ENCODE results near the gene KCNG2. TPM values are rescaled to one million over a fixed set of nuclear protein-coding genes. Genes with fewer than 3 reads are reported as not detected.

Gene KCNG2
- total and polyA plus RNA-seq, 2 of the 4 experiments (the other 2 are of a cell fraction), result not detected

DNA sequence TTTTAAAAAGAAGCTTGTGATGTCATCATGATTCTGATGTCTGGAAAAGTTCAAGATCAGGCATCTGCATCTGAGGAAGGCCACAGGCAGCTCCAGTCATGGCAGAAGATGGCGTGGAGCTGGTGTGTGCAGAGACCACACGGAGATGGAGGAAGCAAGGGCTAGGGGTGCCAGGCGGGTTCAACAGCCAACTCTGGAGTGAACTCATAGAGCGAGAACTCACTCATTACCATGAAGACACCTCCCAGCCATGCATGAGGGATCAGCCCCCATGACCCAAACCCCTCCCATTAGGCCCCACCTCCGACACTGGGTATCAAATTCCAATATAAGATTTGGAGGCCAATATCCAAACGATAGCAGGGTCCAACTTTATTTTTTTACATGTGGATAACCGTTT, 61.6 kb downstream of the KCNG2 start:
- Histone ChIP-seq H2AFZ (replicated peaks; ENCODE audit: low read length, poor library complexity) (no peak overlapping the region), H2BK15ac (ENCODE audit: low read depth, low read length) (no peak overlapping the region), H3K79me1 (ENCODE audit: low read depth in 1 of 2, low read length in 2 of 2) (no peaks in the 10 kb centered on the region), H4K91ac (ENCODE audit: insufficient read depth, low read depth, low read length) (no peak overlapping the region), H3K4me2 (ENCODE audit: low read depth, low read length) (no peak overlapping the region), H3K23ac (ENCODE audit: low read depth, low read length) (no peak overlapping the region), H2BK5ac (ENCODE audit: low read depth, low read length, poor library complexity, severe bottlenecking) (no peak overlapping the region), H3K4ac (ENCODE audit: low read depth, low read length) (no peak overlapping the region), H2AK5ac (ENCODE audit: low read depth, low read length) (no peak overlapping the region), H3K36me3 (ENCODE audit: control insufficient read depth, insufficient read depth, low read length) (no peaks in the 10 kb centered on the region), H3K4me3 (ENCODE audit: insufficient read depth, low read depth, low read length) (no peak overlapping the region), H3K27ac (ENCODE audit: insufficient read depth, low read length) (no peak overlapping the region), H3K9ac (ENCODE audit: low read depth, low read length) (no peak overlapping the region), H3K9me1 (ENCODE audit: insufficient read depth, low read length) (no peaks in the 10 kb centered on the region; the same call in 1 of the 2 replicates), H2BK120ac (ENCODE audit: low read depth, low read length) (no peak overlapping the region), H4K5ac (ENCODE audit: low read depth, low read length) (no peak overlapping the region), H4K8ac (ENCODE audit: low read depth in 2 of 2, low read length in 2 of 2) (no peak overlapping the region), H2BK20ac (ENCODE audit: low read depth, low read length) (no peak overlapping the region), H3K4me1 (ENCODE audit: control insufficient read depth, insufficient read depth, low read length) (peaks cover 2% of the 10 kb centered on the region; the same call in 1 of the 2 replicates), H3K56ac (ENCODE audit: extremely low read depth, insufficient read depth, low read length) (no peak overlapping the region), H3K14ac (replicated peaks; ENCODE audit: low read depth, low read length) (no peak overlapping the region), H3K27me3 (ENCODE audit: control insufficient read depth, insufficient read depth, low read length) (no peaks in the 10 kb centered on the region; the same call in 1 of the 2 replicates), H4K20me1 (ENCODE audit: insufficient read depth, low read length) (no peaks in the 10 kb centered on the region), H3K9me3 (ENCODE audit: control insufficient read depth, insufficient read depth, low read length) (peaks cover 5% of the 10 kb centered on the region), H2AK9ac (replicated peaks; ENCODE audit: low read depth, low read length, poor library complexity) (no peak overlapping the region), H3K18ac (ENCODE audit: low read depth, low read length) (no peak overlapping the region)
- dilution Hi-C loops (cut with HindIII; ENCODE audit: low sequenced_read_pairs, unreplicated experiment) (no loop called here), in situ Hi-C loops (cut with MboI; ENCODE audit: low sequenced_read_pairs) (no loop called here), intact Hi-C loops (cut with micrococcal nuclease) (no loop called here)
- no TSS peak for BruUV-seq (replicated peaks)
- ChIA-PET POLR2A (ENCODE audit: unreplicated experiment) (no interaction called here), CTCF (no interaction called here)
- 60% methylated on average over 1 of the region's 7 CpGs; no CpG with 5 or more reads in 1 of the 2 experiments for WGBS, 2 experiments (ENCODE audit: extremely low coverage in 2 of 2, insufficient read length in 1 of 2)
- no peak for TF ChIP-seq SMC3 (IDR thresholded peaks at IDR 0.05; ENCODE audit: low read depth, low read length)
- TF ChIP-seq MAFK (IDR thresholded peaks at IDR 0.05; ENCODE audit: low read depth, low read length), result no peak
- TF ChIP-seq CEBPB (IDR thresholded peaks at IDR 0.05; ENCODE audit: low read depth, low read length), result no peak
- TF ChIP-seq MAZ (IDR thresholded peaks at IDR 0.05; ENCODE audit: borderline replicate concordance, low read depth, low read length), result no peak
- TF ChIP-seq BHLHE40 (IDR thresholded peaks at IDR 0.05; ENCODE audit: low read depth, low read length), result no peak
- DNase-seq, result no peak
- no peak for ATAC-seq (ENCODE audit: low read depth)

Measured in IMR-90 (cell line).